IPS-18c (cell line): ENCODE results near the gene SPDYE6.

Experiments
- H3K4me3 ChIP-seq: 2 replicates; pipeline ENCODE4 v1.7.0; 2013; ENCODE audit warnings: low read depth, mild to moderate bottlenecking, low read length, moderate library complexity; ENCODE audit not compliant: insufficient read depth
- H3K9me3 ChIP-seq: one replicate; pipeline ENCODE4 v1.6.1; 2013; ENCODE audit warnings: mild to moderate bottlenecking, low read length, moderate library complexity; ENCODE audit not compliant: control insufficient read depth, insufficient read depth

Gene SPDYE6

GRCh38 chr7:102323914-102324195 is 32.4 kb downstream of the SPDYE6 start:
- Histone ChIP-seq H3K4me3 (no peak overlapping the region), H3K9me3 (no peaks in the 10 kb centered on the region)

DNA sequence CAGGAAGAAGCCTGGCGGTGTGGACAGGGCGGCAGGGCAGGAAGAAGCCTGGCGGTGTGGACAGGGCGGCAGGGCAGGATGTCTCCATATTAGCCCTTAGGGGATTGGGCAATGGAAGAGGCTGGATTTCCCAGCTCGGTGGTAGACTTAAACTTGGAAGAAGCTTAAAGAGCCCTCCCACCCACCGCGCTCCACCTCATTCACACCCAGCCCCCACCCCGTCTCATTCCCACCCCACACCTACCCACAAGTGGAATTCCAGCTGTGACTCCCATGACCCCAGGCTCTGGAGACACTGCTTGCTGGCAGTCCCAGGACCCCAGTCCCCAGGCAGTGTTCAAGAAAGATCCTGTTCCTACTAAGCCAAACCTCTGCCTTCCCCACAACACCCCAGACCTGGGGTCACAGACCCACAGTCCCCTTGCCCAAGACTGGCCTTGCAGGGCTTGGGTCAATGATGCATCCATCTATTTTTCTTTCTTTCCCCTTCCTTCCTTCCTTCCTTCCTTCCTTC is 34.0 kb downstream of the SPDYE6 start:
- H3K9me3 ChIP-seq, result no peaks in the 10 kb centered on the region
- H3K4me3 ChIP-seq, result no peak overlapping the region

GRCh38 chr7:102321351-102322201 is 34.7 kb downstream of the SPDYE6 start:
- H3K9me3 ChIP-seq, result no peaks in the 10 kb centered on the region
- H3K4me3 ChIP-seq, result no peak overlapping the region

GRCh38 chr7:102320601-102321350 is 35.5 kb downstream of the SPDYE6 start:
- no peaks in the 10 kb centered on the region for H3K9me3 ChIP-seq
- H3K4me3 ChIP-seq, result peak overlapping the region; percentile 2; the same call in 1 of the 2 replicates

GRCh38 chr7:102320181-102320580 is 36.1 kb downstream of the SPDYE6 start:
- no peaks in the 10 kb centered on the region for H3K9me3 ChIP-seq
- no peak overlapping the region for H3K4me3 ChIP-seq

DNA sequence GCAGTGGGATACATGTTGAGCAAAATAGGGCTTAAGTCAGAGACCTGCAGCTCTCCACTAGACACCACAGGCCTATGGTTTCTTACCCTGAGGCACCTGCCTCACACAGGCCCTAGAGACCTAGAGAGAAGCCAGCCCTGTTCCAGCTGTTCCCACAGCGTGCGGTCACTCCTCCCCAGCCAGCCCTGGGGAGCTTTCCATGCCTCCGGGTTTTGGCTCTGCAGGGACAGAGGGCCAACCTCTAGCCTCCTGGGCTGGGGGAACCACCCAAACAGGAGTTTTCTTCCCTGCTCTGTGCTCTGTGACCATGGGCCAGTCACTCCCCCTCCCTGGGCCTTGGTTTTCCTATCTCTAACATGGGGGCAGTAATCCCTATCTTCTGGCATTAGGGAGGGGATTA is 36.6 kb downstream of the SPDYE6 start:
- Histone ChIP-seq H3K4me3 (no peak overlapping the region), H3K9me3 (no peaks in the 10 kb centered on the region)

DNA sequence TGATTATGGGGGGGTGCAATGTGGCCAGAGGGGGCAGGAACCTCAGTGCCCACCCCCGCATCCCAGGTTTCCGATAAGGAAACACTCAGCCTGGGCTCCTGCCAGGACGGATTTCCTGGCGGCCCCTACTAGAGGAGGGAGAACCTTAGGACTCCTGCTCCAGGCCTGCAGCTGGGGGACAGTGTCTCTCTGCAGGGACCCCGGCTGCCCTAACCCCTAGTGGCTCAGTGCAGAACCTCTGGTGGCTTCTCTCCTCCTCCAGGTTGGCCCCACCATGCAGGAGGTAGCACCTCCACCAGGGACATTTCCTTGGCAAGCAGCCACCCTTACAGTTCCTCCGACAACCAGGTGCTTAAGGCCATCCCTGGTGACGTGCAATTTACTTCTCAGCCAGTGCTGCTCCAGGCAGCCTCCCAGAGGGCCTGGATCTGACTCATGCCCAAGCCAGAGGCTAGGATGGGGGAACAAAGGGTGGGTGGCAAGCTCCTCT is 37.7 kb downstream of the SPDYE6 start:
- Histone ChIP-seq H3K9me3 (no peaks in the 10 kb centered on the region), H3K4me3 (no peak overlapping the region)

GRCh38 chr7:102317231-102318059 is 38.8 kb downstream of the SPDYE6 start:
- Histone ChIP-seq H3K4me3 (no peak overlapping the region), H3K9me3 (no peaks in the 10 kb centered on the region)

GRCh38 chr7:102313997-102314780 is 42.1 kb downstream of the SPDYE6 start:
- H3K9me3 ChIP-seq, result no peaks in the 10 kb centered on the region
- no peak overlapping the region for H3K4me3 ChIP-seq

DNA sequence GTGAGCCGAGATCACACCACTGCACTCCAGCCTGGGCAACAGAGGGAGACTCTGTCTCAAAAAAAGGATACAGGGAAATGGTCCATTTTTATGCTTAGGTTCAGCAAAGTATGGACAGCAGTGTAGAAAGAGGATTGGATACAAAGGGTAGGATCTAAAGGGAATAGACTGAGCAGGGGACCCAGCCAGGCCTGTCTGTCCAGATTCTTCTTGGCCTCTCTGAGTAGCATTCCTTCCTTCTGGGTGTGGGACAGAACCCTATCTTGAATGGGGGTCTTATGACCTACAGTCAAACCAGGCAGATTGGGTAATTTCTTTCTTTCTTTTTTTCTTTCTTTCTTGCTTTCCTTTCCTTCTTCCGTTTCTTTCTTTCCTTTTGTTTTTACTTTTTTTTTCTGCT is 43.9 kb downstream of the SPDYE6 start:
- Histone ChIP-seq H3K9me3 (no peaks in the 10 kb centered on the region), H3K4me3 (no peak overlapping the region)

DNA sequence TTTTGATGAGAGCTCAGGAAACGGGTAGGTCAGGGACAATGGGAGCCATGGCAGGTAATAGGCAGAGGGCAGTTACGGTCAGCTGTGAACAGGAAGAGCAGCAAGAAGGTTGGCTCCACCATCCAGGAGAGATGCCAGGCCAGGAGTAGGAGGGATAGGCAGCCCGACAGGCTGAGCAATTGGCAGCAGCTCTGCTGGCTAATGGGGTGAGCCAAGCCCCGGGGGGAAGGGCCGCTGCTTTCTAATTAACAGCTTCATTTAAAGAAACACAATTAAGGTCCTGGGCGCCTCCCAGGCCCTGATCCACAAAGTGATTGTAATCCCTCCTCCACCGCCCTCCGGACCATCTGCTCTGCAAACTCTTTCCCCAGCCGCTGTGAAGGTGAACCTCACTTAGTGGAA is 45.8 kb downstream of the SPDYE6 start:
- Histone ChIP-seq H3K4me3 (no peak overlapping the region), H3K9me3 (no peaks in the 10 kb centered on the region)

DNA sequence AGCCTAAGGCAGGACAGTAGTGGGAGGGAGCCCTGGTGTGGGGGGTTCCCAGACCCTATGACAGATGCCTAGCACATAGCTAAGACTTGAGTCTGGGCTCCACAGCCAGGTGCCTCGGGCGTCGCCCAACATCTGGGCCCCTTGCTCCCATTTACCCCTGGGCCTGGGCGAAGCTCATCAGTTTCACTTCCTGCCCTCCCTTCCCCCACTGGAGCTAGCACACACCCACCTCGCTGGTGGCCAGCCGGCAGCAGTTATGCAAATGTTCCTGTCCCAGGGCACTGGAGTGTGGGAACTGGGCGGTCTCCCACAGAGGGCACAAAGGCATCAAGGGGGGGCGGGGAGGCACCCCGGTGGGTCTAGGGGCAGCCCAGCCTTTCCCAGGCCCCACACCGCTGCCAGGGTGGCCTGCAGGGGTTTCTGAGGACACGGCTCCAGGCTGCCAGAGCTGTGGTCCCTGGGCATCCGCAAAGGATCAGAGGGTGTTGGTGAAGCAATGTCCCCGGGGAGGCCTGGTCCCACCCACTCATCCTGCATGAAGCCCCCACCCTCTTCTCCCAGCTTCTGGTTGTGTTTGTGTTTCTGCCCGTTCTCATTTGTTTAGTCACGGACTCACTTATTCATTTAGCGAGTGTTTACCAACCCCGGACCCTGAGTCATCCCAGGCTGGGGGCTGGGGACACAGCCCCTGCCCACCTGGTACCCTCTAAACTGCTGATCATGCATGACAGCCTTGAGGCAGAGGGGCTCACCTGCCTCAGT is 49.1 kb downstream of the SPDYE6 start:
- Histone ChIP-seq H3K9me3 (no peaks in the 10 kb centered on the region), H3K4me3 (no peak overlapping the region; the same call in 1 of the 2 replicates)

GRCh38 chr7:102305414-102306268 is 50.6 kb downstream of the SPDYE6 start:
- Histone ChIP-seq H3K9me3 (no peaks in the 10 kb centered on the region), H3K4me3 (no peak overlapping the region)

GRCh38 chr7:102304668-102305067 is 51.6 kb downstream of the SPDYE6 start:
- no peak overlapping the region for H3K4me3 ChIP-seq

GRCh38 chr7:102303669-102304422 is 52.4 kb downstream of the SPDYE6 start:
- H3K4me3 ChIP-seq, result no peak overlapping the region

More at GRCh38 chr7:102304668-102305067, 51.6 kb downstream of the SPDYE6 start:
- H3K9me3 ChIP-seq, result no peaks in the 10 kb centered on the region

More at GRCh38 chr7:102303669-102304422, 52.4 kb downstream of the SPDYE6 start:
- no peaks in the 10 kb centered on the region for H3K9me3 ChIP-seq
